Ishikawa (cell line): Measurements from ENCODE around the gene USP49.

Experiments
- CEBPB ChIP-seq: IDR thresholded peaks from 2 replicates; pipeline ENCODE4 v1.6.1; 2012
- EP300 ChIP-seq: IDR thresholded peaks from 2 replicates; pipeline ENCODE4 v1.6.1; 2012; ENCODE audit warnings: borderline replicate concordance
- FOXM1 ChIP-seq: IDR thresholded peaks from 2 replicates; pipeline ENCODE4 v1.6.1; 2012; ENCODE audit warnings: low read depth, borderline replicate concordance
- MAX ChIP-seq: IDR thresholded peaks from 2 replicates; pipeline ENCODE4 v1.6.1; 2012
- RAD21 ChIP-seq: IDR thresholded peaks from 2 replicates; pipeline ENCODE4 v1.6.1; 2012; ENCODE audit warnings: low read depth
- REST ChIP-seq: IDR thresholded peaks from 2 replicates; pipeline ENCODE4 v1.6.1; 2012; ENCODE audit warnings: low read depth, mild to moderate bottlenecking
- TAF1 ChIP-seq: IDR thresholded peaks from 2 replicates; pipeline ENCODE4 v1.6.1; 2012; ENCODE audit warnings: low read depth, mild to moderate bottlenecking
- USF1 ChIP-seq: IDR thresholded peaks from 2 replicates; pipeline ENCODE4 v1.6.1; 2012
- YY1 ChIP-seq: IDR thresholded peaks from 2 replicates; pipeline ENCODE4 v1.6.1; 2012; ENCODE audit warnings: low read depth

GRCh38 chr6:41922154-41922553, 27.0 kb upstream of the USP49 start:
- TF ChIP-seq EP300 (no peak), CEBPB (no peak), MAX (no peak), YY1 (no peak), USF1 (no peak), TAF1 (no peak), RAD21 (no peak), REST (no peak), FOXM1 (no peak)
